ENCODE results near the gene LRRC10B.

DNA sequence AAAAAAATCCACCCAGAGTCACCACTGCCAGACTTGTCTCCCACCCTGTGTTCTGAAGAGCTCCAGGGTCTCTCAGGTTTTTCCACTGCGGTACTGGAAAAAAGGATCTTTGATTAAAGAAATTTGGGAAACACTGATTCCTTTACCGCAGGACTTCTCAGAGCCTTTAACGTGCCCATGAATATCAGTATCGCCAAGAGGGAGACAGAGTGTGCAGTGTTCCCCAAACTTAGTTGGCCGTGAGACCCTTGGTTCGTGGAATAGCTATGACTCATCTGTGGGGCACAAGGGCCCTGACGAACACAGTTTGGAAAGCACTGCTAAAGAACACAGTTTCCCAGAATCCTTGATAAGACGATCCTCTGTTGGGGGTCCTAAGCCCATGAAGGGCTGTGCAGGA lies 40.6 kb downstream of the LRRC10B start:
- TF ChIP-seq, protein P1, sequence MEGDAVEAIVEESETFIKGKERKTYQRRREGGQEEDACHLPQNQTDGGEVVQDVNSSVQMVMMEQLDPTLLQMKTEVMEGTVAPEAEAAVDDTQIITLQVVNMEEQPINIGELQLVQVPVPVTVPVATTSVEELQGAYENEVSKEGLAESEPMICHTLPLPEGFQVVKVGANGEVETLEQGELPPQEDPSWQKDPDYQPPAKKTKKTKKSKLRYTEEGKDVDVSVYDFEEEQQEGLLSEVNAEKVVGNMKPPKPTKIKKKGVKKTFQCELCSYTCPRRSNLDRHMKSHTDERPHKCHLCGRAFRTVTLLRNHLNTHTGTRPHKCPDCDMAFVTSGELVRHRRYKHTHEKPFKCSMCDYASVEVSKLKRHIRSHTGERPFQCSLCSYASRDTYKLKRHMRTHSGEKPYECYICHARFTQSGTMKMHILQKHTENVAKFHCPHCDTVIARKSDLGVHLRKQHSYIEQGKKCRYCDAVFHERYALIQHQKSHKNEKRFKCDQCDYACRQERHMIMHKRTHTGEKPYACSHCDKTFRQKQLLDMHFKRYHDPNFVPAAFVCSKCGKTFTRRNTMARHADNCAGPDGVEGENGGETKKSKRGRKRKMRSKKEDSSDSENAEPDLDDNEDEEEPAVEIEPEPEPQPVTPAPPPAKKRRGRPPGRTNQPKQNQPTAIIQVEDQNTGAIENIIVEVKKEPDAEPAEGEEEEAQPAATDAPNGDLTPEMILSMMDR (IDR thresholded peaks at IDR 0.05): no peak
- TF ChIP-seq POLR2A (IDR thresholded peaks at IDR 0.05): no peak
- no peak for TF ChIP-seq EP300 (IDR thresholded peaks at IDR 0.05)

All from gastroesophageal sphincter (tissue), 3 donors.